ENCODE data around the gene FSHR.

The FSHR gene, protein sequence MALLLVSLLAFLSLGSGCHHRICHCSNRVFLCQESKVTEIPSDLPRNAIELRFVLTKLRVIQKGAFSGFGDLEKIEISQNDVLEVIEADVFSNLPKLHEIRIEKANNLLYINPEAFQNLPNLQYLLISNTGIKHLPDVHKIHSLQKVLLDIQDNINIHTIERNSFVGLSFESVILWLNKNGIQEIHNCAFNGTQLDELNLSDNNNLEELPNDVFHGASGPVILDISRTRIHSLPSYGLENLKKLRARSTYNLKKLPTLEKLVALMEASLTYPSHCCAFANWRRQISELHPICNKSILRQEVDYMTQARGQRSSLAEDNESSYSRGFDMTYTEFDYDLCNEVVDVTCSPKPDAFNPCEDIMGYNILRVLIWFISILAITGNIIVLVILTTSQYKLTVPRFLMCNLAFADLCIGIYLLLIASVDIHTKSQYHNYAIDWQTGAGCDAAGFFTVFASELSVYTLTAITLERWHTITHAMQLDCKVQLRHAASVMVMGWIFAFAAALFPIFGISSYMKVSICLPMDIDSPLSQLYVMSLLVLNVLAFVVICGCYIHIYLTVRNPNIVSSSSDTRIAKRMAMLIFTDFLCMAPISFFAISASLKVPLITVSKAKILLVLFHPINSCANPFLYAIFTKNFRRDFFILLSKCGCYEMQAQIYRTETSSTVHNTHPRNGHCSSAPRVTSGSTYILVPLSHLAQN
- 0 to 0.03 (median 0) reads per million in 9 experiments for total RNA-seq

GRCh38 chr2:49154140-49154539 is at the start of gene FSHR:
Gene FSHR, minus strand, starts transcription at chr2:49154515. Its CDS starts 98 bp downstream, at chr2:49154417.
- no peak for ATAC-seq (replicated peaks)
- no peaks in the 10 kb centered on the region for H3K4me1 Mint-ChIP-seq (ENCODE audit: low read depth in 2 of 2)
- no peak within 1 kb of the TSS for H3K4me3 Mint-ChIP-seq
- H3K9me3 Mint-ChIP-seq = peaks cover 3 to 9% of the 10 kb centered on the region in 2 donors
- no peaks in the 10 kb centered on the region for H3K27me3 Mint-ChIP-seq
- peaks cover 2% of the 10 kb centered on the region for H3K36me3 Mint-ChIP-seq (ENCODE audit: insufficient read depth)
- H3K27ac Mint-ChIP-seq = no peak within 1 kb of the TSS
- DNase-seq = no peak

DNA sequence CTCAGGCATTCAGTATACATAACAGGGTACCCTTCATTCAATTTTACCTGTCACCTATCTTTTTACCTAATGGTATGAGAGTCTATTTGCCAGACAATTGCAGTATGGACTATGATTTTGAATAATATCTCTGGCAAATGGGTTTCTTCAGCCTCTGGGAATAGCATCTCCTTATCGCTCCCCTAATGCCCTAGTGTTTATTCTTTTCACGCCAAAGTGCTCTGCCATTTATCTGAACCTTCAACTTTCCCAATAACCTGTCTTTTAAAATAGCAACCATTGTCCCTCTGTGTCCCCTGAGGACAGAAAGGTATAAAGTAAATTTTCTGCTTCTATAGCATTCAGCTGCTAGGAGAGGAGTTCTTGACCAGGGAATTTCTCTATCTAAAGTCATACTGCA is 45.0 kb upstream of the FSHR start:
- no peaks in the 10 kb centered on the region for H3K4me1 Mint-ChIP-seq (ENCODE audit: low read depth in 2 of 2)
- no peak overlapping the region for H3K27ac Mint-ChIP-seq
- no peaks in the 10 kb centered on the region for H3K36me3 Mint-ChIP-seq (ENCODE audit: insufficient read depth)
- H3K9me3 Mint-ChIP-seq = peaks cover 5 to 7% of the 10 kb centered on the region in 2 donors
- DNase-seq (no peak), ATAC-seq (replicated peaks) (no peak)
- H3K4me3 Mint-ChIP-seq = no peak overlapping the region
- H3K27me3 Mint-ChIP-seq = no peaks in the 10 kb centered on the region

GRCh38 chr2:49194701-49195100 is 40.4 kb upstream of the FSHR start:
- peaks cover 7 to 8% of the 10 kb centered on the region in 2 donors for H3K9me3 Mint-ChIP-seq
- no peaks in the 10 kb centered on the region for H3K36me3 Mint-ChIP-seq (ENCODE audit: insufficient read depth)

GRCh38 chr2:49192036-49192435 is 37.7 kb upstream of the FSHR start:
- no peak overlapping the region for H3K27ac Mint-ChIP-seq
- no peaks in the 10 kb centered on the region for H3K27me3 Mint-ChIP-seq
- H3K36me3 Mint-ChIP-seq (ENCODE audit: insufficient read depth) = no peaks in the 10 kb centered on the region
- ATAC-seq (replicated peaks) (no peak), DNase-seq (no peak)
- no peaks in the 10 kb centered on the region for H3K4me1 Mint-ChIP-seq (ENCODE audit: low read depth in 2 of 2)
- peaks cover 8 to 11% of the 10 kb centered on the region in 2 donors for H3K9me3 Mint-ChIP-seq
- H3K4me3 Mint-ChIP-seq = no peak overlapping the region

More at GRCh38 chr2:49194701-49195100, 40.4 kb upstream of the FSHR start:
- ATAC-seq (replicated peaks) = no peak
- H3K27ac Mint-ChIP-seq = no peak overlapping the region
- H3K4me1 Mint-ChIP-seq (ENCODE audit: low read depth in 2 of 2) = no peaks in the 10 kb centered on the region
- no peaks in the 10 kb centered on the region for H3K27me3 Mint-ChIP-seq
- no peak for DNase-seq
- no peak overlapping the region for H3K4me3 Mint-ChIP-seq

DNA sequence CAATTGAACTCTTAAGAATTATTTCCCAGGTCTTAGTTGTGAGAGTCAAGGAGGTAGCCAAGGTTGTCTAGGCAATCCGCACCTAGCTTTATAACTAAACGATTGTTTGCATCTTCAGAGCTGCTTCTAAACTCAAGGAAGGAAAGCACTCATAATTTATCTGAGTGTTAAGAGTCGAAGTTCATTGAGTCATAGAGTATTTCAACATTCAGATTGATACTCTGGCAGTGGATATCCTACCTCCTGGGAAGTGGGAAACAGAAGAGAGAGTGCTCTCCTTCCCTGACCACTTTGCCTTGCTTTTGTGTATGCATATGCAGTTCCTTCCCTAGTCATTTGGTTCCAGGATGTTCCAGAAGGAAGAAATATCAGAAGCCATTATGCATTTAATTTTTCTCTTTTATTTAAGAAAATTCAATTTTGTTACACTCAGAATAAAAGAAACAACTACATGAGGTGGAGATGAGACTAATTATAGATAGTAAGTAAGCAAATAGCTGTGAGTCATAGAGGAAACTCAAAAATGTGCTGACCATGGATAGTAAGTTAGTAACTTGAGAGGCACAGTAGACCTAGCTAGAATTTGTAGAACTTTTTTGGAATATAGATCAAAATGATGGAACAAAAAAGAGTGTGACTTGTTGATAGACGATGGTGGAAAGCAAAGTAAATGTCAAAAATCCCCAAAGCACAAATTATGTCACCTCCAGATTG is 35.4 kb upstream of the FSHR start:
- Mint-ChIP-seq H3K9me3 (peaks cover 7 to 13% of the 10 kb centered on the region in 2 donors), H3K27me3 (no peaks in the 10 kb centered on the region), H3K4me3 (no peak overlapping the region), H3K36me3 (ENCODE audit: insufficient read depth) (no peaks in the 10 kb centered on the region), H3K27ac (no peak overlapping the region), H3K4me1 (ENCODE audit: low read depth in 2 of 2) (no peaks in the 10 kb centered on the region)
- ATAC-seq (replicated peaks) = no peak
- DNase-seq = no peak

DNA sequence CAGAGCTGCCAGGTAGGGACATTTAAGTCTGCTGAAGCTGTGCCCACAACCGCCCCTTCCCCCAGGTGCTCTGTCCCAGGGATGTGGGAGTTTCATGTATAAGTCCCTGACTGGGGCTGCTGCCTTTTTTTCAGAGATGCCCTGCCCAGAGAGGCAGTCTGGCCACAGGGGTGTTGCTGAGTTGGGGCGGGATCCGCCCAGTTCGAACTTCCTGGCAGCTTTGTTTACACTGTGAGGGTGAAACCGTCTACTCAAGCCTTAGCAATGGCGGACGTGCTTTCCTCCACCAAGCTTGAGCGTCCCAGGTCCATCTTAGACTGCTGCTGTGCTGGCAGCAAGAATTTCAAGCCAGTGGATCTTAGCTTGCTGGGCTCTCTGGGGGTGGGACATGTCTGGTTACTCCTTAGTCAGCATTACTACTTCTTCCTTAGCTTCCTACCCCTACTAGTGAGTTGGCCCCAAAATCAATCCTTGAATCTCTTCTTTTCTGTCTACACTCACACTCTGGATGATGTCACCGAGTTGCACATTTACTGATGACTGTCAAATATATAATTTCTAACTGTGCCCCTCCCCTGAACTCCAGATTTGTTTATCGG is 31.8 kb upstream of the FSHR start:
- Mint-ChIP-seq H3K27me3 (no peaks in the 10 kb centered on the region), H3K4me1 (ENCODE audit: low read depth in 2 of 2) (no peaks in the 10 kb centered on the region), H3K36me3 (ENCODE audit: insufficient read depth) (no peaks in the 10 kb centered on the region), H3K27ac (no peak overlapping the region), H3K9me3 (peaks cover 10 to 13% of the 10 kb centered on the region in 2 donors), H3K4me3 (no peak overlapping the region)
- DNase-seq (no peak), ATAC-seq (replicated peaks) (no peak)

- no peak for ATAC-seq (replicated peaks)
- H3K4me1 Mint-ChIP-seq (ENCODE audit: low read depth in 2 of 2) = no peaks in the 10 kb centered on the region
- H3K27ac Mint-ChIP-seq = no peak overlapping the region
- no peaks in the 10 kb centered on the region for H3K36me3 Mint-ChIP-seq (ENCODE audit: insufficient read depth)
- no peak overlapping the region for H3K4me3 Mint-ChIP-seq
- no peak for DNase-seq
- H3K27me3 Mint-ChIP-seq = no peaks in the 10 kb centered on the region
- peaks cover 0 to 9% of the 10 kb centered on the region in 2 donors for H3K9me3 Mint-ChIP-seq
Measured at GRCh38 chr2:49178656-49179055, 24.3 kb upstream of the FSHR start.

DNA sequence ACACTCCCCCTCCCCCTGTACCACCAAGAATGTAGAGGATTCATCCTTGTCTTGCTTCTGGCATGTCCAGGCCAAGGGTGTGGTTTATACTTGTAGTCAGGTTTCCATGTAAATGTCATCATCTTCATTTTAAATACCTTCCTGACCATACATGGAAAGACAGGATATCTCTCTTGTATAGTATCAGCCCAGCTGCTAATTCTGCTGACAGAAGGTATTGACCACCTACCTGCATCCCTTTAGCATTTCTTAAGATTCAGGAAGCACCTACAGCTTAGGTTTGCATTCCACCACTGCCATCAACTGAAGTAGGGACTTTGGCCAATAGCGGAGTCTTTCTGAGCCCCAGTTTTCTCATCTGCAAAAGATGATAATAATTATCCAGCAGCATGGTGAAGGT is 22.9 kb upstream of the FSHR start:
- DNase-seq (no peak), ATAC-seq (replicated peaks) (no peak)
- H3K36me3 Mint-ChIP-seq (ENCODE audit: insufficient read depth) = no peaks in the 10 kb centered on the region
- H3K27ac Mint-ChIP-seq = no peak overlapping the region
- H3K4me3 Mint-ChIP-seq = no peak overlapping the region
- H3K9me3 Mint-ChIP-seq = peaks cover 0 to 5% of the 10 kb centered on the region in 2 donors
- H3K4me1 Mint-ChIP-seq (ENCODE audit: low read depth in 2 of 2) = no peaks in the 10 kb centered on the region
- H3K27me3 Mint-ChIP-seq = no peaks in the 10 kb centered on the region

GRCh38 chr2:49175831-49176230 is 21.5 kb upstream of the FSHR start:
- H3K9me3 Mint-ChIP-seq = peaks cover 0 to 5% of the 10 kb centered on the region in 2 donors
- H3K36me3 Mint-ChIP-seq (ENCODE audit: insufficient read depth) = no peaks in the 10 kb centered on the region
- no peaks in the 10 kb centered on the region for H3K4me1 Mint-ChIP-seq (ENCODE audit: low read depth in 2 of 2)
- ATAC-seq (replicated peaks) (no peak), DNase-seq (no peak)
- H3K4me3 Mint-ChIP-seq = no peak overlapping the region
- H3K27me3 Mint-ChIP-seq = no peaks in the 10 kb centered on the region
- H3K27ac Mint-ChIP-seq = no peak overlapping the region

- Mint-ChIP-seq H3K9me3 (peaks cover 2 to 7% of the 10 kb centered on the region in 2 donors), H3K4me3 (no peak overlapping the region), H3K27me3 (no peaks in the 10 kb centered on the region), H3K36me3 (ENCODE audit: insufficient read depth) (no peaks in the 10 kb centered on the region), H3K4me1 (ENCODE audit: low read depth in 2 of 2) (no peaks in the 10 kb centered on the region), H3K27ac (no peak overlapping the region)
- DNase-seq (no peak), ATAC-seq (replicated peaks) (no peak)
Measured at GRCh38 chr2:49174750-49175149, 20.4 kb upstream of the FSHR start.

DNA sequence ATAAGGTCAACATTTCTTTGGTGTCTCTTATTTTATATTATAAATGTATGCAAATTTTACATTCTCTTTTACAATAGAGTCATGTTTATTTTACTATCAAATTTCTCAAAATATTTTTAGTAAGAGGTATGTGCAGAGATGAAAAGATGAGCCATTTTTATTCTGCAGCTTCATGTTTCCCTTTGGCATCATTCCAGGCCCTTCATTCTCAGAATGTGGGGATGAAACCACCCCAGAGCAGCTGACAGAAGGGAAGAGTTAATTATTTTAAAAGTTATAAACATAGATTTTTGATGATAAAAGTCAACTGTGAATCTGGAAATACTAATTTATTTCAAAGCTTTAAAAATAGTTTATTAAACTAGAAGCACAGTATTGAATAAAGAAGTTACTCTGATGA is 12.8 kb upstream of the FSHR start:
- peaks cover 9 to 10% of the 10 kb centered on the region in 2 donors for H3K9me3 Mint-ChIP-seq
- DNase-seq (no peak), ATAC-seq (replicated peaks) (no peak)
- no peaks in the 10 kb centered on the region for H3K27me3 Mint-ChIP-seq
- H3K4me3 Mint-ChIP-seq = no peak overlapping the region
- no peak overlapping the region for H3K27ac Mint-ChIP-seq
- no peaks in the 10 kb centered on the region for H3K4me1 Mint-ChIP-seq (ENCODE audit: low read depth in 2 of 2)
- no peaks in the 10 kb centered on the region for H3K36me3 Mint-ChIP-seq (ENCODE audit: insufficient read depth)

DNA sequence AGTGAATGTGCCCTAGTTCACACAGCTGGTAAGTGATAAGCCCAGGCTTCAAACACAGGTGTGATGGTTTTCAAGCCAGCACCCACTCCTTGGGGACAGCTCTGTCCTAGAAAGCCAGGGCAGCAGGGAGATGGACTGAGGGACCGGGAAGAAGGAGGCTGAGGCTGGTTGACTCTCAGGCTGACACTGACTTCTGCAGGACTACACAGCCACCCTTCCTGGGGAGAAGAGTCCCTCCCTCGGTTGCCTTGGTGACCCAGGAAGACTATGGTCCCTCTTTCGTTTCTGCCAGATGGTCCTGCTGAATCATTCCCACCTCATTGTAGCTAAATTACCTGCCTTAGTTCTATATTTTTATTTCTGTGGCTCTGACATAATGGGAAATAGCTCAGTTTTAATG is 11.3 kb upstream of the FSHR start:
- no peak for ATAC-seq (replicated peaks)
- H3K4me1 Mint-ChIP-seq (ENCODE audit: low read depth in 2 of 2) = no peaks in the 10 kb centered on the region
- H3K27me3 Mint-ChIP-seq = no peaks in the 10 kb centered on the region
- H3K27ac Mint-ChIP-seq = no peak overlapping the region
- H3K9me3 Mint-ChIP-seq = peaks cover 9 to 16% of the 10 kb centered on the region in 2 donors
- H3K4me3 Mint-ChIP-seq = no peak overlapping the region
- no peak for DNase-seq
- H3K36me3 Mint-ChIP-seq (ENCODE audit: insufficient read depth) = no peaks in the 10 kb centered on the region

GRCh38 chr2:49164729-49165128 is 10.4 kb upstream of the FSHR start:
- no peak overlapping the region for H3K4me3 Mint-ChIP-seq
- no peaks in the 10 kb centered on the region for H3K36me3 Mint-ChIP-seq (ENCODE audit: insufficient read depth)
- ATAC-seq (replicated peaks) (no peak), DNase-seq (no peak)
- no peak overlapping the region for H3K27ac Mint-ChIP-seq
- peaks cover 7 to 21% of the 10 kb centered on the region in 2 donors for H3K9me3 Mint-ChIP-seq
- H3K27me3 Mint-ChIP-seq = no peaks in the 10 kb centered on the region
- H3K4me1 Mint-ChIP-seq (ENCODE audit: low read depth in 2 of 2) = no peaks in the 10 kb centered on the region

Data from effector memory CD8-positive, alpha-beta T cell (primary cell).